ENCODE measurements around the gene ARFGAP3.

Gene ARFGAP3

DNA sequence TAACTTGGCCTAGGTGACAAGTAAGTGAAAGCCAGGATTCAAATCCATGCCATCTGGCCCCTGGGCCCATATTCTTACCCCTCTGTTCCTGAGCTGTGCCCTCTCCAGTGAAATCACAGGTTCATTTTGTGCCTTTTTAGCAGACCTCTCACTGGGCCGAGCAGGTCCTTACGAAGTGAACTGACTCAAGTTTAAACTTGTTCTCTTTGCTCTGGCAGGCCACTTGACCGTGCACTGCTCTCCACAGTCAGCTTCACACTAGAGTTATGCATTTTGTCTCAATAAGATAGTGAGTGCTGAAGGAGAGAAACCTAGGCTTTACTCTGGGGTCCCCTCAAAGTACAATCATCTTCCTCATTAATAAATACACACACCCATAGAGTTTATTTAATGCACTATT, 40.7 kb downstream of the ARFGAP3 start:
- DNase-seq: no peak

GRCh38 chr22:42814616-42815015, 42.5 kb downstream of the ARFGAP3 start:
- DNase-seq: no peak

GRCh38 chr22:42814215-42814614, 42.9 kb downstream of the ARFGAP3 start:
- DNase-seq: no peak

GRCh38 chr22:42813501-42813900, 43.6 kb downstream of the ARFGAP3 start:
- DNase-seq: no peak

DNA sequence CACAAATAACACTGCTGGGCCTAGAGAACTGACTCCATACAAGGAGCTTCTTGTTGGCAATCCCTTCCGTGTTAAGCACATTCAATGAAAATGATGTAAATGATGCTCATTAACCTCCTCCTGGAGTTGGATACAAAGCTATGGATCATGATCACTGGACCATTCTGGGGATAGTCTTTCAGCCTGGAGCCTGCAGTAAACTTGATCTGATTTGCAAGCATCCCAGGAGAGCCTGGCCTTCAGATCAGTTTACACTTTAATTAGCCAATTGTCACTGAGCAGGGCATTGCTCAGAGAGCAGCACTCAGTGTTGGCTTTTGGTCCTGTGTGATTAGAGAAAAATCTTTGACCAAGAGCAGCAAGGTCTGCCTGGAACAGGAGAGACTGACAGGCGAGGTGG, 45.6 kb downstream of the ARFGAP3 start:
- no peak for DNase-seq

DNA sequence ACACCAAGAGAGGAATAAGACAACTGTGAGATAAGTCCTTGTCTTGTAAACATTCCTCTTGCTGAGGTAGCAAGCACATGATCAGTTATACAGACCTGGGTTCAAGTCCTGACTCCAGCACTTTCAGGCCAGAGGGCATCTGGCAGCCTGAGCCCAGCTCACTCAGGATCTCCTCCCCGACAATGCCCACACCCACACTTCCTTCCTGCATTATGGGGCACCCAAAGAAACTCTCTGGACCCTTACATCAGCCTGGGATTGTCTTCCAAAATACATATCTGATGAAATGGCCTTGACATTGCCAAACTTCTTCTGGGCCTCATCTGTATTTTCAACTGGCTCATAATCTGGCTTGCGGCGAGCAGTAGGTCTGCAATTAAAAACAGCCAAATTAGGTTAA, 48.6 kb downstream of the ARFGAP3 start:
- no peak for DNase-seq

- no peak for DNase-seq
Measured at GRCh38 chr22:42807185-42807584, 49.9 kb downstream of the ARFGAP3 start.

- no peak for DNase-seq
Measured at GRCh38 chr22:42805998-42806830, 50.9 kb downstream of the ARFGAP3 start.

GRCh38 chr22:42805016-42805997, 51.8 kb downstream of the ARFGAP3 start:
- no peak for DNase-seq

GRCh38 chr22:42803389-42803788, 53.7 kb downstream of the ARFGAP3 start:
- no peak for DNase-seq

GRCh38 chr22:42801252-42802080, 55.6 kb downstream of the ARFGAP3 start:
- no peak for DNase-seq

DNA sequence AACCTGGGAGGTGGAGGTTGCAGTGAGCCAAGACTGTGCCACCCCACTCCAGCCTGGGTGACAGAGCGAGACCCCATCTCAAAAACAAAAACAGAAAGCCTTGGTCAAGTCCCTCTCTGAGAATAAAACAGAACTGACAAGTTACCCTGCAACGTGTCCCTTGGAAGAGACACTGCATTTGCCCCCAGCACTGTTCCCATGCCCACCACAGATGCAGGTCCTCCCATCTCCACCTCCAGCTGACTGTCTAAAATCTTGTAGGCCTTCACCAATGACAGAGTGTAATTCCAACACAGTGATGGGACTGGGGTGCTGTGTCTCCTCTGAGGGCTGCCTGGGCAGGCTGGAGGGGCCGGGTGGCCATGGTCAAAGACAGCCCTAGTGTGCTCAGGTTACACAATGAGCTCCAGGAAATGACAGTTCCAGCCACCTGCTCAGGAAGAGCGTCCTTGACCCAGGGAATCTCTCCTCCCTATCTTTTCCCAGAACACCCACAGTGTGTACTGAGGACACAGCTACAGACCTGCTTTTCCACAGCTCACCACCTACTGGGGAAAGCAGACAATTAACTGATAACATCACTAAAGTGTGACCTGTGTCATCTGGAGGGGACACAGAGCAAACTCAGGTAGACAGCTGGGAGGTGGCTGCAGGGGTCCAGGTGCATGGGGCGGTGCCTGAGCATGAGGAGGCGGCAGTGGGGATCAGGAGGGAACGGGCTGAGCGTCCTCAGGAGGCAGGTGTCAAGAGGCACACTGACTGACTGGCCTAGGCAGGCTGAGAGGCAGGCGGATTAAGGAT, 56.4 kb downstream of the ARFGAP3 start:
- DNase-seq: no peak

DNA sequence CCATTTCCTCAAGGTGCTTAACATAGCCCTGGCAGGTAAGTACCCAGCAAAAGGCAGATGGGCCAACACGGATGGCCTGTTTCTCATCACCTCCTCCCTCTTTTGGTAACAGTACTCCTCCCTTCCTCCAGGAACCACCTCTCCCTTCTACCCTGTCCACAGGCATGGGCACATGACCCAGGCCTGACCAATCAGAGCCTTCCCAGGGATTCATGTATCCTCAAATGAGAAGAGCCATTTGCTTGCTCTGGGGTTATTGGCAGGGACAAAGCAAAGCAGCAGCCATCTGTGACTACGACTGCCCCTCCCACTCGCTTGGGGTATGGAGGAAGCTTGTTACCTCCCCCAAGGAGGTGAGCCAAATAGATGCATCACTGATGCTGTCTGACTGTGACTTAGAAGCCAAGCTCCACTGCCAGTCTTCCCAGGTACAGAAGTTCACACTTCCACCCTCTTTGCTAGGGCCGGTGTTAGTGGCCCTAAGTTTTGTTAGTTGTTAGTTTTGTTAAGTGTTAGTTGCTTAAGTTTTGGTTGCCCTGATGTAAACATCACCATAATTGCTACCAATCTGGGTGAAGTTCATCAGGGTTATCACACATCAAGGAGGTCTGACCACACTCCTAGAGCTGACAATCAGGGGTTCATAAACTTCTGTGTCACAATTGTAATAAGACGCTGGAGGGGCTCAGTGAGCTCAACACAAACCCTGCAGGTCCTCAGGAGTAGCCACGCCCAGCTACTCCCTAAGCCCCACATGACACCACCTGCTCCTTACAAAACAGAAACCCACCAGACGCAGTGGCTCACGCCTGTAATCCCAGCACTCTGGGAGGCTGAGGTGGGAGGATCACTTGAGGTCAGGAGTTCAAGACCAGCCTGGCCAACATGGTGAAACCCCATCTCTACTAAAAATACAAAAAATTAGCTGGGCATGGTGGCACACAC, 57.3 kb downstream of the ARFGAP3 start:
- DNase-seq: no peak

DNA sequence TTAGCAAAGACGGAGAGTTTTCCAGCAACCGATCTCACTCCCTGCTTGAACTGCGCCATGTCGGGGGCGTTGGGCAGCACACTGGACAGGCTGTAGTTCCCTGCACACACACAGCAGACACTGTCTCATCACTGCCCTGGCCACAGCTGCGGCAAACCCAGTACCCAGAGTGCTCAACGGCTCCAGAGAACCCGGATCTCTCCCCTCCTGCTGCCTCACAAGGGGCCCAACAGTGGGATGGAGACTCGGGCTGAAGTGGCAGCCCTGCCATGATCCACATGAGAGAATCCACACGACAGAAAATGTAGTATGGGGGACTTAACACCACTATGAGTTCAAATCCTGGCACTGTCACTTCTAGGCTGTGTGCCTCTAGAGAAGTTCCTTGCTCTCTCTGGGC, 58.0 kb downstream of the ARFGAP3 start:
- DNase-seq: no peak

- DNase-seq: no peak
Measured at GRCh38 chr22:42797011-42797410, 60.1 kb downstream of the ARFGAP3 start.

- no peak for DNase-seq
Measured at GRCh38 chr22:42796081-42796480, 61.0 kb downstream of the ARFGAP3 start.

DNA sequence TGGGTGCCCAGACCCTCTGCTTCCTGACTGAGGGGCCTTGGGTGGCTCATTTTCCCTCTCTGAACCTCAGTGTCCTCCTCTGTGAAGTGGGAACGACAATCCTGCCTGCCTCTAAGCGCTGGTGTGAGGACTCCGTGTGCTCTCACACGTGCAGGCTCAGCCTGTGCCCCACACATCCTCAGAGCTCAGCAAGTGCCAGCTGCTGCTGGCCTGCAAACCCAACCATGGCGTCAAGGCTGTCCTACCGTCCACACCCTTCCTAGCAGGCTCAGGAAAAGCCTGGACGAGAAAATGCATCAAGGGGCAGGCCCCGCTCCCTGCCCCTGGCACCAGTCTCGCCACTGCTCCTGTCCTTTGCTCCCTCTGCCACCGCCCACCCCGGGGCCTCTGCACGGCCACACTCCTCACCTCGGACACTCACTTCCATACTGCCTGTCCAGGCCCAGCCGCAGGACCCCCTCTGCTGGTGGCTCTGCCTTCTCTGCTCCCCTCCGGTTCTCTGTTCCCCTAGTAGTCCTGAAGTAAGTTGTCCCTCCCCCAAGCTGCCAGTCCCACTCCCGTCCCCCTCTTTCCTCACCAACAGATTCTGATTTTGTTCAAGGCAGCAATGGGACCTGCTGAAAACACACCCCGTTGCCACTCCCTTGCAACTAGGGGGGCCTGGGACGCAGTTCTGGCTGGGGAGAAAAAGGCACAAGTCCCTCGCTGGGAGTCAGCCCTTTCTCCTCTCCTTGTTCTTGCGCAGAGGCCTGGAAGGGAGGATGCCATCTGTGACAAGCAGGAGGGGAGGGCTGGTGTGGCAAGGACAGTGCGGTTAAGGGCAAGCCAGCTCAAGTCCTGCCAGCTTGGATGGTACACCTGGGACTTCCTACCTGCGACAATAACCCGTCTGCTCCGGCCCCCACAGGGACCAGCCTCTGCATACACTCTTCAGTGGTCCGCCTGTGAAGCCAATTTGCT, 62.2 kb downstream of the ARFGAP3 start:
- no peak for DNase-seq

- DNase-seq: no peak
Measured at GRCh38 chr22:42793848-42794405, 63.1 kb downstream of the ARFGAP3 start.

All from SW 1271 (cell line).